WI38 (cell line): ENCODE measurements around the gene TTLL12.
"Not testable (repeated sequence)": the region's sequence is repeated elsewhere in the genome, so short reads cannot be mapped to it uniquely, and the experiment has no call there.

Source experiments
- H3K4me3 ChIP-seq: 2 replicates; pipeline ENCODE4 v1.5.1; 2011; ENCODE audit warnings: low read depth, mild to moderate bottlenecking, control low read depth, low read length
- TF ChIP-seq, protein P1 (sequence below): IDR thresholded peaks from 2 replicates; pipeline ENCODE4 v1.5.1; 2012; ENCODE audit warnings: low read depth, mild to moderate bottlenecking, control low read depth, low read length

TTLL12 gene

DNA sequence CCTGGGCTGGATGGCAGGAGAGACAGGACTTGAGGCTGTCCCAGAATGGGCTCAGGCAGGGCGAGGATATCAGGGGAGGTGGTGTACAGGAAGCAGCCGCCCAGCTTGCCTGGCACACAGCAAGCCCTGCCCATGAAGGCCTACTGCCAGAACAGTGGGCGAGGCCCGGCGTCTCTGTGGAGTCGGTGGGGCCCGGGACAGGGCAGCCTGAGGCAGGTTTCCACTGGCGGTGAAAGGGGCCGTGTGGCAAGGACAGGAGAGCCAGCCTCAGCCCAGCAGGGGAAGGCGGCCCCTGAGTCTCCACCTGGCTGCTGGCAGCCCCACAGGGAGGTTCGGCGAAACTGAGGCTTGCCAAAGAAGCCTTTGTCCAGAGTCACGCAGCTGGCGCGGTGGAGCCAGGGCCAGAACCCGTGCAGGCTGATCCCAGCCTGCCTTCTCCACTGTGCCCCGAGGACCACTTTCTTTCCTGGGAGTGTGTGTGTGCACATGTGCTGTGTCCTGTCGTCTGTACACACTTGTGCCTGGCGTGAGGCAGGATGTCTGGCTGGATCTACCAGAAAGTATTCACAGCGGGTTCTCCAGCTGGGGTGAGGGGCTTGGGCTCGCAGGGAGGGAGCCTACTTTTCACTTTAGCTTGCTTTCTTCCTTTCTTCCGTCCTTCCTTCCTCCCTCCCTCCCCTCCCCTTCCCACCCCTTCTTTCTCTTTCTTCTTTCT lies 34.4 kb downstream of the TTLL12 start:
- H3K4me3 ChIP-seq = peak overlapping the region; percentile 76
- TF ChIP-seq, protein P1, sequence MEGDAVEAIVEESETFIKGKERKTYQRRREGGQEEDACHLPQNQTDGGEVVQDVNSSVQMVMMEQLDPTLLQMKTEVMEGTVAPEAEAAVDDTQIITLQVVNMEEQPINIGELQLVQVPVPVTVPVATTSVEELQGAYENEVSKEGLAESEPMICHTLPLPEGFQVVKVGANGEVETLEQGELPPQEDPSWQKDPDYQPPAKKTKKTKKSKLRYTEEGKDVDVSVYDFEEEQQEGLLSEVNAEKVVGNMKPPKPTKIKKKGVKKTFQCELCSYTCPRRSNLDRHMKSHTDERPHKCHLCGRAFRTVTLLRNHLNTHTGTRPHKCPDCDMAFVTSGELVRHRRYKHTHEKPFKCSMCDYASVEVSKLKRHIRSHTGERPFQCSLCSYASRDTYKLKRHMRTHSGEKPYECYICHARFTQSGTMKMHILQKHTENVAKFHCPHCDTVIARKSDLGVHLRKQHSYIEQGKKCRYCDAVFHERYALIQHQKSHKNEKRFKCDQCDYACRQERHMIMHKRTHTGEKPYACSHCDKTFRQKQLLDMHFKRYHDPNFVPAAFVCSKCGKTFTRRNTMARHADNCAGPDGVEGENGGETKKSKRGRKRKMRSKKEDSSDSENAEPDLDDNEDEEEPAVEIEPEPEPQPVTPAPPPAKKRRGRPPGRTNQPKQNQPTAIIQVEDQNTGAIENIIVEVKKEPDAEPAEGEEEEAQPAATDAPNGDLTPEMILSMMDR = no peak

DNA sequence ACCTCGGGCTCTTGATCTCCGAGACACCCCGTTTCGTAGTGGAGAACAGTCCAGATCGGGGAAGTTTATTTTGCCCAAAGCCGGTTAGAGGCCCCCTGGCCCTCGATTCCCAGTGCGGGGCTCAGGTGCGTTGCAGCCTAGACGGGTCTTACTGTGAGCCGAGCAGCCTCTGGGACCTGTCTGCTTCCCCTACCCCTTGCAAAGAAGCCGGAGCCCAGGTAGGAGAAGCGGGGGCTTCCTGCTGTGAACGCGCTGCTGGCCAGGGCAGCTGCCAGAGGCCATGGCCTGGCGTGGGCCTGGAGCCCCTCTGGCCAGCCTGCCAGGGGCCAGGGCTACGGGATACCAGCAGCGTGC lies 35.0 kb downstream of the TTLL12 start:
- TF ChIP-seq, protein P1 = no peak
- peak overlapping the region; percentile 76 for H3K4me3 ChIP-seq

DNA sequence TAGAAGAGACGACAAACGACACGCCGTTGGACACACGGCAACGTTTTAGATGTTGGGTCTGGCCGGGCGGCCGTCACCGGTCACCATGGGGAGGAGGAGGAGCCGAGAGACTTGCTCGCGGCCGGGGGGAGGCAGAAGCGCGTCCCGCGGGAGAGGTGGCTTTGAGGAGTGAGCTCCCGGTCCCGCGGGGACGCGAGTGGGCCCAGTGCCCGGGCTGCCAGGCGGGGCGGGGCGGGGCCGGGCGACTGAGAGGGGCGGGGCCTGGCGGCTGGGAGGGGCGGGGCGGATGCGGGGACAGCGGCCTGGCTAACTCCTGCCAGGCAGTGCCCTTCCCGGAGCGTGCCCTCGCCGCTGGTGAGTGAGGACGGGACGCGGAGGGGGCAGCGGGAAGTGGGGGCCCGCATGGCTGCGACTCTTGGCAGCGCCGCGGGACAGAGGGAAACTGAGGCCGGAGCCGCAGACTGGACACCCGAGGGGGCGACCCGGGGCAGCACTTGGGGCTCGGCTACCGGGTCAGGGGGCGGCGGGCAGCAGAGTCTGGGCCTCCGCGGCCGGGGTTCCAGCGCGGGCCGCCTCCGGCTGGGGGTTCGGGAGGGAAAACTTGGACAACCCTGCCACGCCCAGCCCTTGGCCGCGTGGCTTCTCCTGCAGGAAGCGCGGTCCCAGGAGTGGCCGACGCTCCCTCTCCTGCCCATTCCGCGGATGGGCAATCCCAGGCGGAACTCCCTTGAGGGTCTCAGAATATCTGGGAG lies 35.5 kb downstream of the TTLL12 start, which contains the start of gene TSPO:
TSS of gene TSPO (plus strand) at position 309 of the 752 bp plus-strand sequence. CDS start 7,680 bp downstream, outside the sequence.
- peak within 1 kb of the TSS; percentile 76 for H3K4me3 ChIP-seq
- TF ChIP-seq, protein P1 = no peak

GRCh38 chr22:43150731-43151206 lies 36.2 kb downstream of the TTLL12 start:
- peak overlapping the region; percentile 76 for H3K4me3 ChIP-seq

GRCh38 chr22:43148581-43148980 lies 38.4 kb downstream of the TTLL12 start:
- no peak overlapping the region for H3K4me3 ChIP-seq

More at GRCh38 chr22:43150731-43151206, 36.2 kb downstream of the TTLL12 start:
- TF ChIP-seq, protein P1 = no peak

DNA sequence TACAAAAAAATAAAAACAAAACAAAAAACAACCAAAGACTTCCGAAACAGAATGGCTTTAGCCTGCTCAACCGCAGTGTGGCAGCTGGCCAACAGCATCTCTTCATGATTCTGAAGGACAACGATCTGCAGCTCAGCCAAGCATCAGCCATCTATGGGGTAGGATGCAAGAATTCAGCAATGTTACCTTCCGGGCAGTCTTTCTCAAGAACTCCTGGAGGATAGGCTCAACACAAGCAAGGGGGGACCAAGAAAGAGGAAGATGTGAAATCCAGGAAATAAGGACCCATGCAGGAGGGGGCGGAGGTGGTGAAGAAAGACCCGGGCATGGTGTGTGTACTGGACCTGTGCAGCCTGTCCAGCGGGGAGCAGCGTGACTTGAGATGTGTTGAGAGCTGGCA lies 39.1 kb downstream of the TTLL12 start:
- no peak overlapping the region for H3K4me3 ChIP-seq
- TF ChIP-seq, protein P1 = no peak

More at GRCh38 chr22:43148581-43148980, 38.4 kb downstream of the TTLL12 start:
- TF ChIP-seq, protein P1 = no peak

GRCh38 chr22:43146332-43146731 lies 40.6 kb downstream of the TTLL12 start:
- not testable (repeated sequence) for H3K4me3 ChIP-seq

- H3K4me3 ChIP-seq = not testable (repeated sequence)
Observed at GRCh38 chr22:43145371-43145770, 41.6 kb downstream of the TTLL12 start.
